A549 (cell line): ENCODE results near the gene ZMYND19. TPM values are rescaled to one million over a fixed set of nuclear protein-coding genes. Genes with fewer than 3 reads are reported as not detected.

ENCODE experiments used
- ATAC-seq, 2 experiments: fragments of 200-7000 bp in 1 of 2; fragments of >200 bp in 1 of 2; cut with Nextera tagmentation in 1 of 2; cut with Tn5 transposase in 1 of 2; 3 replicates each; pipeline versions ENCODE4 v1.8.0 to v1.9.1; 2018 to 2020; ENCODE audit warnings: mild to moderate bottlenecking in 1 of 2, moderate library complexity in 1 of 2
- CTCF ChIA-PET: fragments of 300-600 bp; sonication (Branson Sonifier 250); formaldehyde crosslinking; extraction: SDS; loops from one replicate; lab custom pipeline; 2021; ENCODE audit warnings: antibody characterized with exemption, inconsistent platforms; lab: Yijun Ruan, JAX
- POLR2A ChIA-PET: fragments of 350-600 bp; formaldehyde crosslinking; extraction: SDS; loops from one replicate; lab custom pipeline; 2021; ENCODE audit warnings: antibody characterized with exemption, inconsistent platforms; lab: Yijun Ruan, JAX
- DNase-seq, 2 experiments: peaks; one replicate each; pipeline versions ENCODE4 v3.0.0 to v3.0.0-alpha.2; 2011 to 2016; ENCODE audit warnings: low read depth in 1 of 2, low spot score in 1 of 2
- FAIRE-seq: peaks from 2 replicates; lab custom pipeline; 2011; peaks lifted over from hg19 to GRCh38; lab: Jason Lieb, UNC
- H3K27ac ChIP-seq, 2 experiments: fragments of >200 bp; sonication (Bioruptor Twin); formaldehyde crosslinking; 3 replicates each; pipeline ENCODE4 v1.5.1; 2016 to 2017
- H3K4me1 ChIP-seq: fragments of >200 bp; sonication (Bioruptor Twin); formaldehyde crosslinking; 3 replicates; pipeline ENCODE4 v1.6.1; 2016
- H3K4me2 ChIP-seq: fragments of >200 bp; sonication (Bioruptor Twin); formaldehyde crosslinking; 3 replicates; pipeline ENCODE4 v1.6.1; 2016
- H3K4me3 ChIP-seq: fragments of >200 bp; sonication (Bioruptor Twin); formaldehyde crosslinking; 3 replicates; pipeline ENCODE4 v1.5.1; 2016
- H3K9me3 ChIP-seq: fragments of >200 bp; sonication (Bioruptor Twin); formaldehyde crosslinking; 3 replicates; pipeline ENCODE4 v1.6.1; 2016
- ATOH8 ChIP-seq: fragments of 250-450 bp; sonication (Bioruptor Pico); IDR thresholded peaks from 2 replicates; pipeline ENCODE4 v1.5.0; 2020; ENCODE audit warnings: low read depth, mild to moderate bottlenecking, moderate library complexity
- CTCF ChIP-seq: fragments of >200 bp; sonication (Bioruptor Twin); formaldehyde crosslinking; IDR thresholded peaks from 3 replicates; pipeline ENCODE4 v1.5.1; 2016
- EHF ChIP-seq: fragments of 250-450 bp; sonication (Bioruptor Pico); IDR thresholded peaks from 2 replicates; pipeline ENCODE4 v1.5.0; 2020; ENCODE audit warnings: mild to moderate bottlenecking
- EHMT2 ChIP-seq: fragments of 200-600 bp; sonication (generic); IDR thresholded peaks from 2 replicates; pipeline ENCODE4 v1.6.1; 2016; ENCODE audit warnings: antibody characterized with exemption, low read depth, mild to moderate bottlenecking, moderate library complexity
- FOXS1 ChIP-seq: fragments of 250-450 bp; sonication (Bioruptor Pico); IDR thresholded peaks from 2 replicates; pipeline ENCODE4 v1.5.0; 2020; ENCODE audit warnings: mild to moderate bottlenecking, moderate library complexity
- HOXB13 ChIP-seq: fragments of 250-450 bp; sonication (Bioruptor Pico); IDR thresholded peaks from 2 replicates; pipeline ENCODE4 v1.5.0; 2020; ENCODE audit warnings: low read depth, mild to moderate bottlenecking, moderate library complexity
- JUN ChIP-seq, 2 experiments: fragments of >200 bp; sonication (Bioruptor Twin); formaldehyde crosslinking; IDR thresholded peaks; 2 replicates in 1 of 2; 3 replicates in 1 of 2; pipeline ENCODE4 v1.6.1; 2016 to 2017
- KDM1A ChIP-seq: fragments of 200-600 bp; sonication (generic); IDR thresholded peaks from 2 replicates; pipeline ENCODE4 v1.6.1; 2016; ENCODE audit warnings: low read depth, mild to moderate bottlenecking
- NFE2L2 ChIP-seq: fragments of 150-350 bp; conservative IDR thresholded peaks from 2 replicates; pipeline ENCODE4 v1.6.1; 2014; ENCODE audit warnings: low read length
- NR3C1 ChIP-seq: fragments of >200 bp; sonication (Bioruptor Twin); formaldehyde crosslinking; IDR thresholded peaks from 3 replicates; pipeline ENCODE4 v1.6.1; 2017
- PBX3 ChIP-seq: IDR thresholded peaks from 2 replicates; pipeline ENCODE4 v1.6.1; 2012
- POLR2AphosphoS2 ChIP-seq: conservative IDR thresholded peaks from 2 replicates; pipeline ENCODE4 v1.6.1; 2012; ENCODE audit warnings: low read length, improper control_type of control experiment, inconsistent platforms
- USF2 ChIP-seq: fragments of 450-650 bp; IDR thresholded peaks from 2 replicates; pipeline ENCODE4 v1.6.1; 2014; ENCODE audit warnings: antibody characterized with exemption
- ZFP36 ChIP-seq: fragments of 450-650 bp; IDR thresholded peaks from 2 replicates; pipeline ENCODE4 v1.6.1; 2014; ENCODE audit warnings: borderline replicate concordance; ENCODE audit not compliant: partially characterized antibody
- WGBS: methylation state at CpG from one replicate; pipeline ENCODE4 v1.1.6; 2017; ENCODE audit errors: missing lambda C conversion rate; 5-methylcytosine and 5-hydroxymethylcytosine counted together
- polyA plus RNA-seq, 4 experiments: library from polyadenylated mRNA; depleted of rRNA in 3 of 4; stranded (reverse); fragments of >200 nt; fragmentation: RNase III in 1 of 4; extraction: RNeasy Plus Mini Kit Qiagen cat#74134 plus additional on column Dnase treatment in 1 of 4; gene quantifications; 2 replicates in 3 of 4; 3 replicates in 1 of 4; pipeline ENCODE4 v1.2.3, GENCODE V29; 2011 to 2017
- TF ChIP-seq, protein P1 (sequence below): fragments of 150-350 bp; IDR thresholded peaks from 2 replicates; pipeline ENCODE4 v1.6.1; 2014; ENCODE audit warnings: low read depth, mild to moderate bottlenecking, low read length
- TF ChIP-seq, protein P2 (sequence below): fragments of >200 bp; sonication (Bioruptor Twin); formaldehyde crosslinking; IDR thresholded peaks from 3 replicates; pipeline ENCODE4 v1.6.1; 2016
- TF ChIP-seq, protein P3 (sequence below): IDR thresholded peaks from 2 replicates; pipeline ENCODE4 v1.6.1; 2012
- TF ChIP-seq, protein P4 (sequence below): fragments of >200 bp; sonication (Bioruptor Twin); formaldehyde crosslinking; IDR thresholded peaks from 2 replicates; pipeline ENCODE4 v1.6.1; 2016

The ZMYND19 gene
- polyA plus RNA-seq, 2 of the 4 experiments (the other 2 are of a cell fraction) = 19.6 to 38.7 TPM

GRCh38 chr9:137593176-137593575 lies 2.9 kb upstream of the ZMYND19 start:
- Histone ChIP-seq H3K4me3 (no peak overlapping the region), H3K27ac (no peak overlapping the region), H3K4me2 (no peak overlapping the region), H3K4me1 (peaks cover 15% of the 10 kb centered on the region; the same call in 1 of the 3 replicates), H3K9me3 (no peaks in the 10 kb centered on the region)
- POLR2A ChIA-PET = no interaction called here
- CTCF ChIA-PET = interaction anchor here (2.0 to 18.5 kb wide), 2 partner anchors 9 to 12 kb away, joined by 6 to 175 read pairs; partner anchors contain the start of gene DPH7
- DNase-seq = no peak
- WGBS = 81% methylated on average over 12 of the region's 12 CpGs
- no peak for FAIRE-seq
- ATAC-seq = no peak
- TF ChIP-seq ZFP36 (no peak), EHF (no peak), EHMT2 (no peak), POLR2AphosphoS2 (no peak), ATOH8 (no peak), NR3C1 (no peak)
- TF ChIP-seq, protein P1, sequence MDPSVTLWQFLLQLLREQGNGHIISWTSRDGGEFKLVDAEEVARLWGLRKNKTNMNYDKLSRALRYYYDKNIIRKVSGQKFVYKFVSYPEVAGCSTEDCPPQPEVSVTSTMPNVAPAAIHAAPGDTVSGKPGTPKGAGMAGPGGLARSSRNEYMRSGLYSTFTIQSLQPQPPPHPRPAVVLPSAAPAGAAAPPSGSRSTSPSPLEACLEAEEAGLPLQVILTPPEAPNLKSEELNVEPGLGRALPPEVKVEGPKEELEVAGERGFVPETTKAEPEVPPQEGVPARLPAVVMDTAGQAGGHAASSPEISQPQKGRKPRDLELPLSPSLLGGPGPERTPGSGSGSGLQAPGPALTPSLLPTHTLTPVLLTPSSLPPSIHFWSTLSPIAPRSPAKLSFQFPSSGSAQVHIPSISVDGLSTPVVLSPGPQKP = no peak

DNA sequence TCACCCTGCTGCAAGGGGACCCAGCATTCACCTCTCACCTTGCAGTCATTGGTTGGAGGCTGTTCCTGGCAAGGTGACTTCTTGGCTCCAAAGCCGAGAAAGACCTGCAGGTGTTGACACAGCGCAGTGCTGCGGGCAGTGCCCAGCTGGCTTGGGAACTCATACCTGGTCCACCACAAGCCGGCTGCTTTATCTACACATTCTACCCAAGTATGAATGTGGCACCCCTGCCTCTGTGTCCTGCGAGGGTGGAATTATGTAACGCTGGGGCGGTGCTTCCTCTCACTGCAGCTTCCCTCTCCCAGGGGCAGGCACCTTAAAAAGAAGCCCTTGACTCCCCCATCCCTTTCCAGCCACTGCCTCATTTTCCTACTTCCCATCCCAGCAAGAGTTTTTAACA lies 2.5 kb upstream of the ZMYND19 start:
- 81% methylated on average over 7 of the region's 7 CpGs for WGBS
- FAIRE-seq (no peak), ATAC-seq (no peak), DNase-seq (no peak)
- Histone ChIP-seq H3K4me2 (no peak overlapping the region), H3K4me1 (peaks cover 15% of the 10 kb centered on the region; the same call in 1 of the 3 replicates), H3K27ac (no peak overlapping the region), H3K4me3 (no peak overlapping the region), H3K9me3 (no peaks in the 10 kb centered on the region)
- TF ChIP-seq USF2 = no peak
- no peak for TF ChIP-seq NR3C1
- TF ChIP-seq HOXB13 = no peak
- TF ChIP-seq NFE2L2 = no peak
- TF ChIP-seq CTCF = no peak
- TF ChIP-seq JUN (IDR thresholded peaks at IDR 0.05) = no peak
- no peak for TF ChIP-seq KDM1A
- TF ChIP-seq, protein P2, sequence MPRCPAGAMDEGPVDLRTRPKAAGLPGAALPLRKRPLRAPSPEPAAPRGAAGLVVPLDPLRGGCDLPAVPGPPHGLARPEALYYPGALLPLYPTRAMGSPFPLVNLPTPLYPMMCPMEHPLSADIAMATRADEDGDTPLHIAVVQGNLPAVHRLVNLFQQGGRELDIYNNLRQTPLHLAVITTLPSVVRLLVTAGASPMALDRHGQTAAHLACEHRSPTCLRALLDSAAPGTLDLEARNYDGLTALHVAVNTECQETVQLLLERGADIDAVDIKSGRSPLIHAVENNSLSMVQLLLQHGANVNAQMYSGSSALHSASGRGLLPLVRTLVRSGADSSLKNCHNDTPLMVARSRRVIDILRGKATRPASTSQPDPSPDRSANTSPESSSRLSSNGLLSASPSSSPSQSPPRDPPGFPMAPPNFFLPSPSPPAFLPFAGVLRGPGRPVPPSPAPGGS = no peak
- no peak for TF ChIP-seq POLR2AphosphoS2
- TF ChIP-seq, protein P3, sequence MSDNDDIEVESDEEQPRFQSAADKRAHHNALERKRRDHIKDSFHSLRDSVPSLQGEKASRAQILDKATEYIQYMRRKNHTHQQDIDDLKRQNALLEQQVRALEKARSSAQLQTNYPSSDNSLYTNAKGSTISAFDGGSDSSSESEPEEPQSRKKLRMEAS = no peak
- TF ChIP-seq PBX3 = no peak
- TF ChIP-seq FOXS1 (CRISPR knock-in tag) = no peak
- TF ChIP-seq, protein P4, sequence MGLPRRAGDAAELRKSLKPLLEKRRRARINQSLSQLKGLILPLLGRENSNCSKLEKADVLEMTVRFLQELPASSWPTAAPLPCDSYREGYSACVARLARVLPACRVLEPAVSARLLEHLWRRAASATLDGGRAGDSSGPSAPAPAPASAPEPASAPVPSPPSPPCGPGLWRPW = no peak
- CTCF ChIA-PET = interaction anchor here (0.9 to 18.5 kb wide), 3 partner anchors 9 to 18 kb away, joined by 4 to 175 read pairs (median 6); partner anchors contain the start of gene DPH7
- POLR2A ChIA-PET = no interaction called here
